B cell (primary cell): ENCODE results near the gene CHSY3. TPM values are rescaled to one million over a fixed set of nuclear protein-coding genes. Genes with fewer than 3 reads are reported as not detected.

ENCODE experiments used
- ATAC-seq: fragments of 200-7000 bp; cut with Tn5 transposase; one replicate; pipeline ENCODE4 v1.10.0; 2021; ENCODE audit warnings: low read depth, mild to moderate bottlenecking, moderate number of reproducible peaks, moderate library complexity
- CTCF ChIA-PET: fragments of 350-600 bp; sonication (Branson Sonifier 250); formaldehyde crosslinking; loops from one replicate; lab custom pipeline; 2021; ENCODE audit warnings: antibody characterized with exemption, inconsistent platforms; lab: Charles Lee
- POLR2A ChIA-PET: fragments of 350-600 bp; sonication (Branson Sonifier 250); formaldehyde crosslinking; loops from one replicate; lab custom pipeline; 2021; ENCODE audit warnings: antibody characterized with exemption; lab: Charles Lee
- DNase-seq: peaks from one replicate; pipeline ENCODE4 v3.0.0; 2013
- H2AFZ ChIP-seq: 2 replicates; pipeline ENCODE4 v1.6.1; 2012; ENCODE audit warnings: mild to moderate bottlenecking, low read depth, low read length; ENCODE audit not compliant: insufficient read depth, poor library complexity, severe bottlenecking
- H3K27ac ChIP-seq, 2 donors: 1 replicate in 1 of 2; 2 replicates in 1 of 2; pipeline ENCODE4 v1.5.1; 2012 to 2013; ENCODE audit warnings: low read length in 2 of 2, mild to moderate bottlenecking in 2 of 2, moderate library complexity in 1 of 2
- H3K27me3 ChIP-seq, 4 experiments: fragments of 200-600 bp in 1 of 4; sonication (generic) in 1 of 4; replicated peaks in 1 of 4; 1 replicate in 2 of 4; 2 replicates in 2 of 4; pipeline versions ENCODE4 v1.6.1 to v1.7.0; 2013 to 2016; ENCODE audit warnings: low read length in 3 of 4, mild to moderate bottlenecking in 2 of 4, mixed read lengths in 1 of 4, moderate library complexity in 1 of 4; ENCODE audit not compliant: insufficient read depth in 4 of 4, control insufficient read depth in 3 of 4; ENCODE audit errors: control extremely low read depth in 1 of 4
- H3K36me3 ChIP-seq, 2 experiments: replicated peaks in 1 of 2; 1 replicate in 1 of 2; 2 replicates in 1 of 2; pipeline versions ENCODE4 v1.6.1 to v1.7.1; 2013; ENCODE audit warnings: low read length in 1 of 2; ENCODE audit not compliant: insufficient read depth in 2 of 2, control insufficient read depth in 1 of 2; ENCODE audit errors: control extremely low read depth in 1 of 2, extremely low read depth in 1 of 2
- H3K4me1 ChIP-seq, 2 donors: fragments of 200-600 bp in 1 of 2; sonication (generic) in 1 of 2; 1 replicate in 1 of 2; 2 replicates in 1 of 2; pipeline versions ENCODE4 v1.5.1 to v1.6.1; 2013 to 2017; ENCODE audit warnings: low read length in 2 of 2; ENCODE audit not compliant: control insufficient read depth in 2 of 2, insufficient read depth in 2 of 2
- H3K4me2 ChIP-seq: replicated peaks from 2 replicates; pipeline ENCODE3; 2012; ENCODE audit warnings: mild to moderate bottlenecking, low read depth, low read length; ENCODE audit not compliant: poor library complexity, severe bottlenecking
- H3K4me3 ChIP-seq, 5 experiments: fragments of 200-600 bp in 1 of 5; sonication (generic) in 1 of 5; 1 replicate in 3 of 5; 2 replicates in 2 of 5; pipeline versions ENCODE4 v1.5.1 to v1.7.0; 2011 to 2016; ENCODE audit warnings: low read length in 4 of 5, mild to moderate bottlenecking in 4 of 5, low read depth in 2 of 5, control low read depth in 1 of 5, moderate library complexity in 1 of 5; ENCODE audit not compliant: insufficient read depth in 1 of 5; ENCODE audit errors: control extremely low read depth in 1 of 5, extremely low read depth in 1 of 5
- H3K79me2 ChIP-seq: fragments of 200-600 bp; sonication (generic); one replicate; pipeline ENCODE4 v1.6.0; 2016; ENCODE audit warnings: low read length; ENCODE audit not compliant: control insufficient read depth, insufficient read depth
- H3K9ac ChIP-seq: fragments of 200-600 bp; sonication (generic); 2 replicates; pipeline ENCODE4 v1.6.1; 2017; ENCODE audit warnings: mild to moderate bottlenecking, low read length, moderate library complexity
- H3K9me3 ChIP-seq, 3 donors: one replicate each; pipeline versions ENCODE4 v1.6.1 to v1.7.1; 2013; ENCODE audit warnings: low read length in 2 of 3; ENCODE audit not compliant: control insufficient read depth in 2 of 3, insufficient read depth in 1 of 3; ENCODE audit errors: control extremely low read depth in 1 of 3
- H4K20me1 ChIP-seq: 2 replicates; pipeline ENCODE4 v1.6.0; 2012; ENCODE audit warnings: mild to moderate bottlenecking, low read length; ENCODE audit not compliant: insufficient read depth, control insufficient read depth, poor library complexity, severe bottlenecking
- H3K27ac Mint-ChIP-seq: one replicate; pipeline ENCODE4 v1.8.0; 2021; ENCODE audit warnings: mixed read lengths
- H3K27me3 Mint-ChIP-seq: one replicate; pipeline ENCODE4 v1.8.0; 2021; ENCODE audit warnings: mixed read lengths
- H3K4me1 Mint-ChIP-seq: one replicate; pipeline ENCODE4 v1.8.0; 2021; ENCODE audit warnings: mixed read lengths
- H3K4me3 Mint-ChIP-seq: one replicate; pipeline ENCODE4 v1.8.0; 2021; ENCODE audit warnings: mixed read lengths
- H3K9me3 Mint-ChIP-seq: one replicate; pipeline ENCODE4 v1.8.0; 2022; ENCODE audit warnings: mixed read lengths; ENCODE audit not compliant: insufficient read depth
- CTCF ChIP-seq: fragments of 200-600 bp; IDR thresholded peaks from one replicate; pipeline ENCODE4 v1.8.0; 2022; ENCODE audit warnings: antibody characterized with exemption, mild to moderate bottlenecking
- EZH2 ChIP-seq: IDR thresholded peaks from 2 replicates; pipeline ENCODE4 v1.6.1; 2012; ENCODE audit warnings: borderline replicate concordance, low read depth, mild to moderate bottlenecking, moderate library complexity, low read length; ENCODE audit not compliant: insufficient read depth, poor library complexity, severe bottlenecking
- WGBS: methylation state at CpG from one replicate; pipeline ENCODE4 v1.1.5; 2013; ENCODE audit warnings: missing lambda C conversion rate; ENCODE audit not compliant: insufficient coverage; 5-methylcytosine and 5-hydroxymethylcytosine counted together
- intact Hi-C: fragments of 100-400 bp; cut with micrococcal nuclease; formaldehyde crosslinking; loops from one replicate; pipeline ENCODE4 v1.10.0; 2022
- polyA plus RNA-seq: library from polyadenylated mRNA; depleted of rRNA; stranded (reverse); fragments of >200 nt; gene quantifications from 2 replicates; pipeline ENCODE4 v1.2.3, GENCODE V29; 2012
- total RNA-seq, 2 donors: library from RNA; stranded (reverse); fragments of 120-200 nt in 1 of 2; gene quantifications; 1 replicate in 1 of 2; 2 replicates in 1 of 2; pipeline versions ENCODE4 v1.2.3 to v1.2.4, GENCODE V29; 2013 to 2022

Gene CHSY3
- total and polyA plus RNA-seq, 2 donors (not counting 1 experiment from before 2014, with no cell fraction given), result not detected

- H3K4me1 Mint-ChIP-seq, result no peaks in the 10 kb centered on the region
These were observed 131.1 kb downstream of the CHSY3 start for GRCh38 chr5:130035388-130035787.

DNA sequence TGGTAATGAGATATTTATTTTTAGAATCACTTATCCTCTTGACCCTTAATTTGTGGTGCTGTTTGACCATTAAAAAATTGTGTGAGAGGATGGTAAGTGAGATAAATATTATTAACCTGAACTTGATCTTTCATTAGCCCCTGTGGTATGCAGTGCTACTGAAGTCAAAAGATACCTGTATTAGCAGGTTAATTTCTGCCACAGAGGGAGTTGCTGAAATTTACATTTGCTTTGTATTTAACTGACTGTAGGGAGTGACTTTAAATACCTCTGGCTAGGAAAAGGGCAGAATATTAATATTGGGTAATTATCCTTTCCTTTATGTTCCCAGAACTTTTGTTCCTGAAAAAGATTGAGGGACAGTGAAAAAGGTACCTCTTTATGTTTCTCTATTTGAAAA, 133.6 kb downstream of the CHSY3 start:
- Mint-ChIP-seq H3K4me1 (no peaks in the 10 kb centered on the region), H3K4me3 (no peak overlapping the region), H3K27ac (no peak overlapping the region), H3K27me3 (no peaks in the 10 kb centered on the region), H3K9me3 (no peaks in the 10 kb centered on the region)
- ATAC-seq (no peak), DNase-seq (no peak)
- POLR2A ChIA-PET, result no interaction called here
- CTCF ChIA-PET, result no interaction called here
- Histone ChIP-seq H3K4me2 (no peak overlapping the region), H3K79me2 (no peaks in the 10 kb centered on the region), H2AFZ (no peak overlapping the region), H3K9ac (no peak overlapping the region), H3K27ac (no peak overlapping the region), H3K4me1 (no peaks in the 10 kb centered on the region), H3K4me3 (no peak overlapping the region), H3K9me3 (no peaks in the 10 kb centered on the region), H3K36me3 (no peaks in the 10 kb centered on the region), H3K27me3 (no peaks in the 10 kb centered on the region), H4K20me1 (no peaks in the 10 kb centered on the region)
- intact Hi-C loops, result no loop called here
- TF ChIP-seq EZH2 (no peak), CTCF (no peak)

More at GRCh38 chr5:130035388-130035787, 131.1 kb downstream of the CHSY3 start:
- no peak for ATAC-seq
- WGBS, result no CpG with 5 or more reads among the region's 1 CpG
- ChIA-PET POLR2A (no interaction called here), CTCF (no interaction called here)
- no peaks in the 10 kb centered on the region for H3K27me3 Mint-ChIP-seq
- Histone ChIP-seq H3K27me3 (no peaks in the 10 kb centered on the region), H3K79me2 (no peaks in the 10 kb centered on the region), H3K9ac (no peak overlapping the region), H3K4me1 (no peaks in the 10 kb centered on the region), H3K4me3 (no peak overlapping the region), H3K9me3 (no peaks in the 10 kb centered on the region), H2AFZ (no peak overlapping the region), H3K36me3 (no peaks in the 10 kb centered on the region), H4K20me1 (no peaks in the 10 kb centered on the region), H3K27ac (no peak overlapping the region), H3K4me2 (no peak overlapping the region)
- H3K27ac Mint-ChIP-seq, result no peak overlapping the region
- H3K9me3 Mint-ChIP-seq, result no peaks in the 10 kb centered on the region
- no peak for DNase-seq
- H3K4me3 Mint-ChIP-seq, result no peak overlapping the region
- TF ChIP-seq EZH2 (no peak), CTCF (no peak)
- intact Hi-C loops, result no loop called here
